Spleen (tissue), 11 donors: ENCODE measurements around the gene NELFCD. TPM values are rescaled to one million over a fixed set of nuclear protein-coding genes. Genes with fewer than 3 reads are reported as not detected.
A peak's percentile ranks its signal among the peaks of the same experiment; 100 is the strongest.

Experiments used
- DNase-seq: peaks from one replicate; pipeline ENCODE4 v3.0.0-alpha.2; 2020
- H3K27ac ChIP-seq, 8 donors: fragments of 200-600 bp; sonication (generic) in 7 of 8; 1 replicate in 4 of 8; 2 replicates in 4 of 8; pipeline versions ENCODE4 v1.5.0 to v1.8.0; 2016 to 2021; ENCODE audit warnings: inconsistent platforms in 4 of 8, mild to moderate bottlenecking in 4 of 8, moderate library complexity in 1 of 8
- H3K27me3 ChIP-seq, 7 donors: fragments of 200-600 bp; sonication (generic) in 6 of 7; replicated peaks in 1 of 7; 1 replicate in 4 of 7; 2 replicates in 3 of 7; pipeline versions ENCODE4 v1.5.0 to v1.8.0; 2016 to 2021; ENCODE audit warnings: inconsistent platforms in 3 of 7, mild to moderate bottlenecking in 1 of 7
- H3K36me3 ChIP-seq, 6 donors: fragments of 200-600 bp; sonication (generic) in 5 of 6; 1 replicate in 4 of 6; 2 replicates in 2 of 6; pipeline versions ENCODE4 v1.5.0 to v1.8.0; 2016 to 2021; ENCODE audit warnings: inconsistent platforms in 2 of 6
- H3K4me1 ChIP-seq, 6 donors: fragments of 200-600 bp; sonication (generic) in 5 of 6; 1 replicate in 3 of 6; 2 replicates in 3 of 6; pipeline versions ENCODE4 v1.5.0 to v1.8.0; 2016 to 2021; ENCODE audit warnings: inconsistent platforms in 3 of 6
- H3K4me3 ChIP-seq, 8 donors: fragments of 200-600 bp; sonication (generic) in 7 of 8; 1 replicate in 4 of 8; 2 replicates in 4 of 8; pipeline versions ENCODE4 v1.5.0 to v1.8.0; 2016 to 2021; ENCODE audit warnings: inconsistent platforms in 4 of 8, mild to moderate bottlenecking in 4 of 8, moderate library complexity in 2 of 8
- H3K9me3 ChIP-seq, 8 donors: fragments of 200-600 bp; sonication (generic) in 7 of 8; 1 replicate in 4 of 8; 2 replicates in 4 of 8; pipeline versions ENCODE4 v1.5.0 to v1.8.0; 2016 to 2021; ENCODE audit warnings: inconsistent platforms in 4 of 8
- POLR2A ChIP-seq, 3 donors: fragments of 450-650 bp; IDR thresholded peaks; one replicate each; pipeline ENCODE4 v1.5.1; 2017; ENCODE audit warnings: antibody characterized with exemption in 3 of 3, mild to moderate bottlenecking in 1 of 3
- POLR2AphosphoS5 ChIP-seq, 3 donors: sonication (generic); formaldehyde crosslinking; IDR thresholded peaks; one replicate each; pipeline ENCODE4 v1.5.1; 2017; ENCODE audit warnings: antibody characterized with exemption in 3 of 3
- WGBS, 5 donors: extraction: QIAGEN DNeasy Blood & Tissue Kit in 3 of 5; methylation state at CpG; one replicate each; pipeline versions ENCODE4 v1.1.5 to v1.1.7; 2013 to 2018; 5-methylcytosine and 5-hydroxymethylcytosine counted together
- intact Hi-C: fragments of 100-400 bp; cut with DNase I; formaldehyde crosslinking; loops from one replicate; pipeline ENCODE4 v1.15.0; 2023; ENCODE audit warnings: low total_unique reads
- polyA plus RNA-seq, 3 donors: library from polyadenylated mRNA; stranded (reverse); fragments of 200-250 nt; gene quantifications; one replicate each; pipeline ENCODE4 v1.2.1, GENCODE V29; 2013
- total RNA-seq, 7 donors: library from RNA; depleted of rRNA in 3 of 7; stranded (reverse); fragments of >200 nt in 3 of 7; fragmentation: NEBNext Ultra II Directional in 4 of 7; extraction: Animal tissue kit (Norgen Biotek cat#: 25700) in 4 of 7; gene quantifications; one replicate each; pipeline versions ENCODE4 v1.1.0 to v1.2.1, GENCODE V29; 2016 to 2021
- TF ChIP-seq, protein P1 (sequence below), 11 experiments: fragments of 200-600 bp in 7 of 11; fragments of 450-650 bp in 4 of 11; sonication (generic) in 4 of 11; IDR thresholded peaks in 8 of 11; conservative IDR thresholded peaks in 3 of 11; 1 replicate in 7 of 11; 2 replicates in 4 of 11; pipeline versions ENCODE4 v1.4.0 to v1.8.0; 2016 to 2021; ENCODE audit warnings: antibody characterized with exemption in 11 of 11, inconsistent platforms in 4 of 11, mild to moderate bottlenecking in 1 of 11
- donor health status: healthy with polysubstance abuse.
- donor health status: DM: no; HTN: no; CAD: no; lungs with moderate emphysema.
- donor health status: DM: no; HTN: no; CAD: no.
- donor health status: Bipolar disorder and iron deficiency.
- donor health status: healthy.
- donor health status: DM: no; HTN: no; CAD: no.
- donor health status: DM: yes; HTN: yes; CAD: no.

Gene NELFCD
- total and polyA plus RNA-seq, 10 donors = 38.4 to 78.3 (median 58.6) TPM

DNA sequence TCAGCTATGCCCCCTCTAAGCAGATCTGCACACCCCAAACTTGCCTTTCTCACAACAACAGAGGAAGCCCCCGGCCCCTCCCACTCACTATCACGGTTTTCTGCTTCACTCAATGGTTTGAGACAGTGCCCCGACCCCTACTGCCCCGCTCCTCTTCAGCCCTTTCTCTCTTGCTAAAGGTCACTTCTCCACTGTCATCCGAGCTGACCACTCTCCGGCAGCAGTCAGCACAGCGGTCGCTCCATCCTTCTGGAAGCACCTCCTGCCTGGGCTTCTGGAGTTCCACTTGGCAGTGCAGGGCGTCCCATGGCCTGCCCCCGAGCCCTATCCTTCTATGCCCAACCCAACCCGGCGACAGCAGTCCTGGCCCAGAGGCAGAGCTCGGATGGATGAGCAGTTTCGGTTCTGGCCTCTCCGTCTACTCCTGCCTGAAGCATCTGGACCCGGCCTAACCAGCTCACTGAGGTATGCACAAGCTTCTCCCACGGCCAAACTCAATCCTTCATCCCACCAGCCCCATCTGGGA lies 21.9 kb downstream of the NELFCD start:
- peak overlapping the region in 1 of 8 donors; percentile 82 for H3K4me3 ChIP-seq
- peak overlapping the region in 5 of 8 donors; percentile 93 to 99 (median 97) for H3K27ac ChIP-seq
- DNase-seq = no peak
- WGBS, 5 donors = 84 to 92% (median 88%) methylated on average over 16 to 17 of the region's 17 CpGs
- H3K4me1 ChIP-seq = peaks cover 32 to 75% (median 55%) of the 10 kb centered on the region in 6 donors
- peaks cover 0 to 66% (median 48%) of the 10 kb centered on the region in 6 donors for H3K36me3 ChIP-seq
- H3K9me3 ChIP-seq = no peaks in the 10 kb centered on the region
- intact Hi-C loops = loop anchor here (10.0 kb wide), 1 partner anchor 108 kb away; no protein-coding TSS in a partner anchor
- TF ChIP-seq, protein P1, sequence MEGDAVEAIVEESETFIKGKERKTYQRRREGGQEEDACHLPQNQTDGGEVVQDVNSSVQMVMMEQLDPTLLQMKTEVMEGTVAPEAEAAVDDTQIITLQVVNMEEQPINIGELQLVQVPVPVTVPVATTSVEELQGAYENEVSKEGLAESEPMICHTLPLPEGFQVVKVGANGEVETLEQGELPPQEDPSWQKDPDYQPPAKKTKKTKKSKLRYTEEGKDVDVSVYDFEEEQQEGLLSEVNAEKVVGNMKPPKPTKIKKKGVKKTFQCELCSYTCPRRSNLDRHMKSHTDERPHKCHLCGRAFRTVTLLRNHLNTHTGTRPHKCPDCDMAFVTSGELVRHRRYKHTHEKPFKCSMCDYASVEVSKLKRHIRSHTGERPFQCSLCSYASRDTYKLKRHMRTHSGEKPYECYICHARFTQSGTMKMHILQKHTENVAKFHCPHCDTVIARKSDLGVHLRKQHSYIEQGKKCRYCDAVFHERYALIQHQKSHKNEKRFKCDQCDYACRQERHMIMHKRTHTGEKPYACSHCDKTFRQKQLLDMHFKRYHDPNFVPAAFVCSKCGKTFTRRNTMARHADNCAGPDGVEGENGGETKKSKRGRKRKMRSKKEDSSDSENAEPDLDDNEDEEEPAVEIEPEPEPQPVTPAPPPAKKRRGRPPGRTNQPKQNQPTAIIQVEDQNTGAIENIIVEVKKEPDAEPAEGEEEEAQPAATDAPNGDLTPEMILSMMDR (IDR thresholded peaks at IDR 0.05 in 8 of 11, conservative IDR thresholded peaks at IDR 0.05 in 3 of 11) = no peak
- peak in 2 of 3 donors; percentile 8 to 13 for TF ChIP-seq POLR2AphosphoS5 (IDR thresholded peaks at IDR 0.05)
- H3K27me3 ChIP-seq = no peaks in the 10 kb centered on the region

DNA sequence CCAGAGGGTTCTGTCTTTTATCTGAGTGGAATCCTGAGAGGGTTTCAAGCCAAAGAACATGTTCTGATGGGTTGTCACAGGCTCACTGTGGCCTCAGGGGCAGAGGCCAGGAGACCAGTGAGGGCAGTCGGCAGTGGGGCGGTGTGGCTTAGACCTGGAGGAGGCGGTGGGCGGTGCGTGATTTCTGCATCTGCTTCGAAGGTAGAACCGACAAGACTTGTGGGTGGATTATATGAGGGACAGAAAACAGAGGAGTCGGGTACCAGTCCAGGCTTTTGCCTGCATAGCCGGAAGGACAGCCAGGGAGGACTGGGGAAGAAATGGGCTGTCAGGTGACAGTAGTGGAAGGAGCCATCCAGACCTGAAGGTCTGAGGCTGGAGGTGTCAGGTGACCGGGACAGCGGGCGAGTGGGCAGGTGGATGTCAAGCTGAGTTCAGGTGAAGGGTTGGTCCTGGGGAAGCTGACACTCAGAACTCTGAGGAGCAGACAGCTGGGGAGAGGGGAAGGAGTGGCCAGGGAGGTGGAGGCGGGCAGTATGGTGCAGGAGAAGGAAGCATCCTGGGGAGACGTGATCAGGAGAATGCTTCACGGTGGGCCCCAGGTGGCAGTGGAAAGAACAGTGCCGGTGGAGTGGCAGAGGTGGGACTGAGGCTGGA lies 22.9 kb downstream of the NELFCD start:
- intact Hi-C loops = loop anchor here (10.0 kb wide), 1 partner anchor 109 kb away; no protein-coding TSS in a partner anchor
- peak overlapping the region; percentile 88 to 99 (median 95) for H3K27ac ChIP-seq
- H3K36me3 ChIP-seq = peaks cover 0 to 55% (median 37%) of the 10 kb centered on the region in 6 donors
- no peaks in the 10 kb centered on the region for H3K27me3 ChIP-seq
- H3K9me3 ChIP-seq = no peaks in the 10 kb centered on the region
- WGBS, 5 donors = 70 to 74% (median 71%) methylated on average over 16 of the region's 16 CpGs
- peaks cover 32 to 85% (median 61%) of the 10 kb centered on the region in 6 donors for H3K4me1 ChIP-seq
- DNase-seq = no peak
- TF ChIP-seq, protein P1 (IDR thresholded peaks at IDR 0.05 in 8 of 11, conservative IDR thresholded peaks at IDR 0.05 in 3 of 11) = no peak
- TF ChIP-seq POLR2A (IDR thresholded peaks at IDR 0.05) (no peak), POLR2AphosphoS5 (IDR thresholded peaks at IDR 0.05) (no peak)
- H3K4me3 ChIP-seq = peak overlapping the region in 7 of 8 donors; percentile 69 to 89 (median 75)

DNA sequence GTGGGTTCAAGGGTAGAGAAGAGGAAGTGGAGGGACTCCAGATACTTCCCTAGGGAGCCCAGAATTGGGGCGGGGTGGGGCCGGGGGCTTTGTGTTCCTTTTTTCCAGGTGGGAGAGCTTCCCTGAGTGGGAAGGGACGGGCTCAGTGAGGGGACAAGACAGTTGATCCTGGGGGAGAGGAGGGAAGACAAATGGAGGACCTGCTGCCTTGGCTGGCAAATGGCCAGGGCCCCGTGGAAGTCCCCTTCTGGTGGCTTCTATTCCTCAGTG lies 23.4 kb downstream of the NELFCD start:
- Histone ChIP-seq H3K4me3 (peak overlapping the region; percentile 62 to 89 (median 73)), H3K27ac (peak overlapping the region; percentile 88 to 99 (median 95)), H3K4me1 (peaks cover 32 to 89% (median 61%) of the 10 kb centered on the region in 6 donors), H3K36me3 (peaks cover 0 to 51% (median 33%) of the 10 kb centered on the region in 6 donors), H3K9me3 (no peaks in the 10 kb centered on the region), H3K27me3 (no peaks in the 10 kb centered on the region)
- 18 to 47% (median 22%) methylated on average over 4 of the region's 4 CpGs for WGBS, 5 donors
- intact Hi-C loops = loop anchor here (10.0 kb wide), 1 partner anchor 110 kb away; no protein-coding TSS in a partner anchor
- TF ChIP-seq POLR2A (IDR thresholded peaks at IDR 0.05) = no peak
- TF ChIP-seq POLR2AphosphoS5 (IDR thresholded peaks at IDR 0.05) = no peak
- TF ChIP-seq, protein P1 (IDR thresholded peaks at IDR 0.05 in 8 of 11, conservative IDR thresholded peaks at IDR 0.05 in 3 of 11) = no peak
- DNase-seq = peak; percentile 94
